Neural cell (in vitro differentiated cells): ENCODE results near the gene MEX3A. TPM values are rescaled to one million over a fixed set of nuclear protein-coding genes. Genes with fewer than 3 reads are reported as not detected.

Experiments used
- H2AFZ ChIP-seq: fragments of 200-600, 300-800 bp; sonication (generic), shearing (Covaris generic); 2 replicates; pipeline ENCODE4 v1.6.0; 2014; ENCODE audit warnings: low read depth, mild to moderate bottlenecking, antibody characterized with exemption, low read length, moderate library complexity
- H3F3A ChIP-seq: fragments of 200-600 bp; shearing (Covaris generic); 2 replicates; pipeline ENCODE4 v1.6.1; 2016; ENCODE audit warnings: mild to moderate bottlenecking, moderate library complexity, mixed read lengths, antibody characterized with exemption, low read length; ENCODE audit not compliant: insufficient read depth, poor library complexity, severe bottlenecking
- H3K27ac ChIP-seq: fragments of 200-600, 300-800 bp; sonication (generic), shearing (Covaris generic); 2 replicates; pipeline ENCODE4 v1.5.1; 2014; ENCODE audit warnings: mild to moderate bottlenecking, low read length, moderate library complexity
- H3K27me3 ChIP-seq: fragments of 300-800, 200-600 bp; sonication (generic), shearing (Covaris generic); 2 replicates; pipeline ENCODE4 v1.6.0; 2014; ENCODE audit warnings: mild to moderate bottlenecking, low read depth, low read length, moderate library complexity; ENCODE audit not compliant: insufficient read depth
- H3K36me3 ChIP-seq: fragments of 300-800, 200-600 bp; sonication (generic), shearing (Covaris generic); 2 replicates; pipeline ENCODE4 v1.5.1; 2014; ENCODE audit warnings: mild to moderate bottlenecking, antibody characterized with exemption, low read length, moderate library complexity; ENCODE audit not compliant: insufficient read depth
- H3K4me2 ChIP-seq: fragments of 300-800, 200-600 bp; sonication (generic), shearing (Covaris generic); 2 replicates; pipeline ENCODE4 v1.6.0; 2014; ENCODE audit warnings: mild to moderate bottlenecking, low read length
- H3K4me3 ChIP-seq: fragments of 300-800, 200-600 bp; sonication (generic), shearing (Covaris generic); 2 replicates; pipeline ENCODE4 v1.5.1; 2014; ENCODE audit warnings: mild to moderate bottlenecking, low read length, moderate library complexity
- H3K79me2 ChIP-seq: fragments of 200-600 bp; shearing (Covaris generic); replicated peaks from 2 replicates; pipeline ENCODE4 v1.6.0; 2014; ENCODE audit warnings: mild to moderate bottlenecking, low read length, moderate library complexity; ENCODE audit not compliant: insufficient read depth
- H3K9ac ChIP-seq: fragments of 300-800, 200-600 bp; sonication (generic), shearing (Covaris generic); 2 replicates; pipeline ENCODE4 v1.6.1; 2016; ENCODE audit warnings: mild to moderate bottlenecking, low read length, mixed read lengths
- H3K9me2 ChIP-seq: fragments of 200-600 bp; shearing (Covaris generic); 2 replicates; pipeline ENCODE4 v1.6.1; 2016; ENCODE audit warnings: mild to moderate bottlenecking, low read length, mixed read lengths; ENCODE audit not compliant: insufficient read depth
- H3K9me3 ChIP-seq: fragments of 200-600, 300-800 bp; sonication (generic), shearing (Covaris generic); 2 replicates; pipeline ENCODE4 v1.6.1; 2016; ENCODE audit warnings: mild to moderate bottlenecking, mixed run types, low read length, moderate library complexity, mixed read lengths
- H4K20me1 ChIP-seq: fragments of 200-600 bp; shearing (Covaris generic); 2 replicates; pipeline ENCODE4 v1.6.1; 2016; ENCODE audit warnings: mild to moderate bottlenecking, mixed run types; ENCODE audit not compliant: insufficient read depth
- EP300 ChIP-seq: fragments of 450-650 bp; conservative IDR thresholded peaks from 2 replicates; pipeline ENCODE4 v1.6.1; 2014; ENCODE audit warnings: antibody characterized with exemption, mild to moderate bottlenecking, moderate library complexity; ENCODE audit not compliant: poor library complexity, severe bottlenecking
- EZH2 ChIP-seq: fragments of 200-600, 300-800 bp; shearing (Covaris generic), sonication (generic); IDR thresholded peaks from 2 replicates; pipeline ENCODE4 v1.6.1; 2014; ENCODE audit warnings: antibody characterized with exemption, low read length, borderline replicate concordance, mild to moderate bottlenecking; ENCODE audit not compliant: insufficient read depth, poor library complexity, severe bottlenecking
- MXI1 ChIP-seq: fragments of 450-650 bp; conservative IDR thresholded peaks from 2 replicates; pipeline ENCODE4 v1.6.1; 2014; ENCODE audit warnings: antibody characterized with exemption, mild to moderate bottlenecking; ENCODE audit not compliant: poor library complexity, severe bottlenecking
- POLR2AphosphoS5 ChIP-seq: IDR thresholded peaks from 2 replicates; pipeline ENCODE4 v1.6.1; 2012
- RAD21 ChIP-seq: fragments of 450-650 bp; conservative IDR thresholded peaks from 2 replicates; pipeline ENCODE4 v1.6.1; 2014; ENCODE audit warnings: antibody characterized with exemption, mild to moderate bottlenecking, moderate library complexity
- SMC3 ChIP-seq: fragments of 450-650 bp; conservative IDR thresholded peaks from 2 replicates; pipeline ENCODE4 v1.6.1; 2014; ENCODE audit warnings: antibody characterized with exemption, mild to moderate bottlenecking, moderate library complexity; ENCODE audit not compliant: poor library complexity
- TAF1 ChIP-seq: IDR thresholded peaks from 2 replicates; pipeline ENCODE4 v1.6.1; 2012; ENCODE audit warnings: low read depth
- polyA plus RNA-seq: library from polyadenylated mRNA; depleted of rRNA; stranded (reverse); fragments of >200 nt; gene quantifications from 2 replicates; pipeline ENCODE4 v1.2.3, GENCODE V29; 2014
- TF ChIP-seq, protein P1 (sequence below): IDR thresholded peaks from 2 replicates; pipeline ENCODE4 v1.6.1; 2012; ENCODE audit warnings: borderline replicate concordance
- TF ChIP-seq, protein P2 (sequence below): fragments of 450-650 bp; IDR thresholded peaks from 2 replicates; pipeline ENCODE4 v1.5.1; 2014; ENCODE audit warnings: antibody characterized with exemption, mild to moderate bottlenecking, moderate library complexity; ENCODE audit not compliant: poor library complexity, severe bottlenecking

The MEX3A gene
- polyA plus RNA-seq, 1 donor from 2014 or later = 39.8 TPM

DNA sequence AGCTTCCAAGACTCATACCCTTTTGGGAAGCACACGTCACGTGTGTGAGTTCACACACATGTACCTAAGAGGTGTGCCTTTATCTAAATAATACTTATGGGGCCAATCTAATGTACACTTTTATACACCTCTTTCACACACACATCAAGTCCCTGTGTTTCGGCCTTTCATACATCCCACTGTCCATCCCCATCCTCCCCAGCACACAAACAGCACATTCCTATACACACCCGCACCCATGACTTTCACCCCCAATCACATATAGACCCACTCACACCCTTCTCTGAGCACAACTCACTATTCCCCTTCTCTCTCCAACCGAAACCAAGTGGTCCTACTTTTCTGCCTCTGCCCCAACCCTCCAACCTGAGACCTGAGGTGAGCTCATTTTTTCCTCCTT lies 3.5 kb downstream of the MEX3A start:
- Histone ChIP-seq H3K4me3 (peak overlapping the region; percentile 93), H3F3A (peaks cover 3% of the 10 kb centered on the region), H2AFZ (no peak overlapping the region), H3K4me2 (peak overlapping the region; percentile 75), H3K36me3 (peaks cover 9% of the 10 kb centered on the region), H4K20me1 (peaks cover 55% of the 10 kb centered on the region), H3K9me2 (no peaks in the 10 kb centered on the region), H3K27me3 (no peaks in the 10 kb centered on the region), H3K79me2 (peaks cover 95% of the 10 kb centered on the region), H3K9me3 (no peaks in the 10 kb centered on the region), H3K27ac (peak overlapping the region; percentile 28), H3K9ac (peak overlapping the region; percentile 59)
- TF ChIP-seq, protein P1, sequence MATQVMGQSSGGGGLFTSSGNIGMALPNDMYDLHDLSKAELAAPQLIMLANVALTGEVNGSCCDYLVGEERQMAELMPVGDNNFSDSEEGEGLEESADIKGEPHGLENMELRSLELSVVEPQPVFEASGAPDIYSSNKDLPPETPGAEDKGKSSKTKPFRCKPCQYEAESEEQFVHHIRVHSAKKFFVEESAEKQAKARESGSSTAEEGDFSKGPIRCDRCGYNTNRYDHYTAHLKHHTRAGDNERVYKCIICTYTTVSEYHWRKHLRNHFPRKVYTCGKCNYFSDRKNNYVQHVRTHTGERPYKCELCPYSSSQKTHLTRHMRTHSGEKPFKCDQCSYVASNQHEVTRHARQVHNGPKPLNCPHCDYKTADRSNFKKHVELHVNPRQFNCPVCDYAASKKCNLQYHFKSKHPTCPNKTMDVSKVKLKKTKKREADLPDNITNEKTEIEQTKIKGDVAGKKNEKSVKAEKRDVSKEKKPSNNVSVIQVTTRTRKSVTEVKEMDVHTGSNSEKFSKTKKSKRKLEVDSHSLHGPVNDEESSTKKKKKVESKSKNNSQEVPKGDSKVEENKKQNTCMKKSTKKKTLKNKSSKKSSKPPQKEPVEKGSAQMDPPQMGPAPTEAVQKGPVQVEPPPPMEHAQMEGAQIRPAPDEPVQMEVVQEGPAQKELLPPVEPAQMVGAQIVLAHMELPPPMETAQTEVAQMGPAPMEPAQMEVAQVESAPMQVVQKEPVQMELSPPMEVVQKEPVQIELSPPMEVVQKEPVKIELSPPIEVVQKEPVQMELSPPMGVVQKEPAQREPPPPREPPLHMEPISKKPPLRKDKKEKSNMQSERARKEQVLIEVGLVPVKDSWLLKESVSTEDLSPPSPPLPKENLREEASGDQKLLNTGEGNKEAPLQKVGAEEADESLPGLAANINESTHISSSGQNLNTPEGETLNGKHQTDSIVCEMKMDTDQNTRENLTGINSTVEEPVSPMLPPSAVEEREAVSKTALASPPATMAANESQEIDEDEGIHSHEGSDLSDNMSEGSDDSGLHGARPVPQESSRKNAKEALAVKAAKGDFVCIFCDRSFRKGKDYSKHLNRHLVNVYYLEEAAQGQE = no peak
- no peak for TF ChIP-seq TAF1
- TF ChIP-seq SMC3 = no peak

DNA sequence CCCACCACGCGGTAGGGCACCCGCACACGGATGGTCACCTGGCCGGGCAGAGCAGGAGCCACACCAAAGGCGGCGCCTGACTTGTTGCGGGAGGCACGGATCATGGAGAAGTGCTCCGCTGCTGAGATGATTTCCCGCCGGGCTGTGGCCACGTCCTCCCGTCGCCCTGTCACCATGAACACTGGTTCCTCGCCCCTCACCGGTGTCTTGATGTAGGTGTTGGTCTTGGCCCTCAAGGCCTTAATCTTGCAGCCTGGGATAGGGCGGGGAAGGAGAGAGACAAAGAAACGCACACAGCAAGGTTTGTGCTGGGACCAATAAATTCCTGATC lies 4.9 kb downstream of the MEX3A start:
- H3K9me3 ChIP-seq = no peaks in the 10 kb centered on the region
- peak overlapping the region; percentile 93 for H3K4me3 ChIP-seq
- peaks cover 9% of the 10 kb centered on the region for H3K36me3 ChIP-seq
- H3K9ac ChIP-seq = no peak overlapping the region
- no peak overlapping the region for H3K4me2 ChIP-seq
- H3F3A ChIP-seq = peaks cover 5% of the 10 kb centered on the region
- H4K20me1 ChIP-seq = peaks cover 61% of the 10 kb centered on the region
- H3K27ac ChIP-seq = no peak overlapping the region
- TF ChIP-seq, protein P2, sequence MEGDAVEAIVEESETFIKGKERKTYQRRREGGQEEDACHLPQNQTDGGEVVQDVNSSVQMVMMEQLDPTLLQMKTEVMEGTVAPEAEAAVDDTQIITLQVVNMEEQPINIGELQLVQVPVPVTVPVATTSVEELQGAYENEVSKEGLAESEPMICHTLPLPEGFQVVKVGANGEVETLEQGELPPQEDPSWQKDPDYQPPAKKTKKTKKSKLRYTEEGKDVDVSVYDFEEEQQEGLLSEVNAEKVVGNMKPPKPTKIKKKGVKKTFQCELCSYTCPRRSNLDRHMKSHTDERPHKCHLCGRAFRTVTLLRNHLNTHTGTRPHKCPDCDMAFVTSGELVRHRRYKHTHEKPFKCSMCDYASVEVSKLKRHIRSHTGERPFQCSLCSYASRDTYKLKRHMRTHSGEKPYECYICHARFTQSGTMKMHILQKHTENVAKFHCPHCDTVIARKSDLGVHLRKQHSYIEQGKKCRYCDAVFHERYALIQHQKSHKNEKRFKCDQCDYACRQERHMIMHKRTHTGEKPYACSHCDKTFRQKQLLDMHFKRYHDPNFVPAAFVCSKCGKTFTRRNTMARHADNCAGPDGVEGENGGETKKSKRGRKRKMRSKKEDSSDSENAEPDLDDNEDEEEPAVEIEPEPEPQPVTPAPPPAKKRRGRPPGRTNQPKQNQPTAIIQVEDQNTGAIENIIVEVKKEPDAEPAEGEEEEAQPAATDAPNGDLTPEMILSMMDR = no peak
- TF ChIP-seq TAF1 = no peak
- TF ChIP-seq RAD21 = no peak
- TF ChIP-seq POLR2AphosphoS5 = no peak
- no peak for TF ChIP-seq EP300
- TF ChIP-seq EZH2 = no peak
- no peak for TF ChIP-seq SMC3
- TF ChIP-seq, protein P1 = no peak
- no peak for TF ChIP-seq MXI1
- H3K27me3 ChIP-seq = no peaks in the 10 kb centered on the region
- H2AFZ ChIP-seq = no peak overlapping the region
- H3K9me2 ChIP-seq = no peaks in the 10 kb centered on the region
- H3K79me2 ChIP-seq = peaks cover 84% of the 10 kb centered on the region
